NCI-H2029 treated with DMSO at 0.1 percent for 48 hours (cell line): ENCODE results near the gene SYNGAP1.

Experiments used
- DNase-seq: peaks from one replicate; lab custom pipeline; 2025; lab: John Stamatoyannopoulos, UW

SYNGAP1 gene

DNA sequence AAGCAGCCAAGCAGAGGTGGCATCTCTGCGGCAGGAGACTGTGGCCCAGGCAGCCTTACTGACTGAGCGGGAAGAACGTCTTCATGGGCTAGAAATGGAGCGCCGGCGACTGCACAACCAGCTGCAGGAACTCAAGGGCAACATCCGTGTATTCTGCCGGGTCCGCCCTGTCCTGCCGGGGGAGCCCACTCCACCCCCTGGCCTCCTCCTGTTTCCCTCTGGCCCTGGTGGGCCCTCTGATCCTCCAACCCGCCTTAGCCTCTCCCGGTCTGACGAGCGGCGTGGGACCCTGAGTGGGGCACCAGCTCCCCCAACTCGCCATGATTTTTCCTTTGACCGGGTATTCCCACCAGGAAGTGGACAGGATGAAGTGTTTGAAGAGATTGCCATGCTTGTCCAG lies 15.0 kb upstream of the SYNGAP1 start:
- DNase-seq = no peak

DNA sequence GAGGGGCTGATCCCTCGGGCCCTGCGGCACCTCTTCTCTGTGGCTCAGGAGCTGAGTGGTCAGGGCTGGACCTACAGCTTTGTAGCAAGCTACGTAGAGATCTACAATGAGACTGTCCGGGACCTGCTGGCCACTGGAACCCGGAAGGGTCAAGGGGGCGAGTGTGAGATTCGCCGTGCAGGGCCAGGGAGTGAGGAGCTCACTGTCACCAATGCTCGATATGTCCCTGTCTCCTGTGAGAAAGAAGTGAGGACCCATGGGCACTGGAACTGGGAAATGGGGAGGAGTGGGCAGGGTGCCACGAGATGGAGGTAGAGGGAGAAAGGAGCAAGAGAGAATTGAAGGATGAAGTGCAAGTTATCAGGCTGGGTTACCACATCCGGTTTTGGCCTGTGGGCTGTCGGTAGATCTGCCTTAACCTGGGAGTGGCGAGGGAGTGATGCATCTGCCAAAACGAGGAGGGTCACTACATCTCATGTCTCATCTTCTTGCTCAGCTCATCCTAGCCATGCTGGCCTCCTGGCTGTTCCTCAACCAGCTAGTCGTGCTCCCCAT lies 14.4 kb upstream of the SYNGAP1 start:
- DNase-seq = no peak

DNA sequence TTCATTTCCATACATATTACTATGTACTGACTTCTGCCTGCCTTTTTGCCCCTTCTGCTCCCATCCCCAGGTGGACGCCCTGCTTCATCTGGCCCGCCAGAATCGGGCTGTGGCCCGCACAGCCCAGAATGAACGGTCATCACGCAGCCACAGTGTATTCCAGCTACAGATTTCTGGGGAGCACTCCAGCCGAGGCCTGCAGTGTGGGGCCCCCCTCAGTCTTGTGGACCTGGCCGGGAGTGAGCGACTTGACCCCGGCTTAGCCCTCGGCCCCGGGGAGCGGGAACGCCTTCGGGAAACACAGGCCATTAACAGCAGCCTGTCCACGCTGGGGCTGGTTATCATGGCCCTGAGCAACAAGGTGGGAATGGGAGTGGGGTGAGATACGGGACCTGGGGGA lies 13.7 kb upstream of the SYNGAP1 start:
- no peak for DNase-seq

DNA sequence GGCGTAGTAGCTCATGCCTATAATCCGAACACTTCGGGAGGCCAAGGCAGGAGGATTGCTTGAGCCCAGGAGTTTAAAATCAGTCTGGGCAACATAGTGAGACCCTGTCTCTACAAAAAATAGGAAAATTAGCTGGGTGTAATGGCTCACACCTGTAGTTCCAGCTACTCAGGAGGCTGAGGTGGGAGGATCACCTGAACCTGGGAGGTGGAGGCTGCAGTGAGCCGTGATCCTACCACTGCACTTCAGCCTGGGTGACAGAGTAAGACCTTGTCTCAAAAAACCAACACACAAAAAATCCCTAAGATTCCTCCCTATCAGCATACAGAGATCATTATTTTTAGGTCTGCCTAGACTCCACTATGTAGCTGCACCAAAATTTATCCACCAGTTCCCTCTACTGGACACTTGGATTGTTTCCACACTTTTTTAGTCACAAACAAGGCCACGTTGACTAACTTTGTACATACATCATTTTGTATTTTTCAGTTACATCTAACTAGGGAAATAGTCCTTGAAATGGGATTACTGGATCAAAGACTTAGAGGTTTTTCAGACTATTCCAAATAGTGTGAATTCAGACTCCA lies 12.6 kb upstream of the SYNGAP1 start:
- no peak for DNase-seq

DNA sequence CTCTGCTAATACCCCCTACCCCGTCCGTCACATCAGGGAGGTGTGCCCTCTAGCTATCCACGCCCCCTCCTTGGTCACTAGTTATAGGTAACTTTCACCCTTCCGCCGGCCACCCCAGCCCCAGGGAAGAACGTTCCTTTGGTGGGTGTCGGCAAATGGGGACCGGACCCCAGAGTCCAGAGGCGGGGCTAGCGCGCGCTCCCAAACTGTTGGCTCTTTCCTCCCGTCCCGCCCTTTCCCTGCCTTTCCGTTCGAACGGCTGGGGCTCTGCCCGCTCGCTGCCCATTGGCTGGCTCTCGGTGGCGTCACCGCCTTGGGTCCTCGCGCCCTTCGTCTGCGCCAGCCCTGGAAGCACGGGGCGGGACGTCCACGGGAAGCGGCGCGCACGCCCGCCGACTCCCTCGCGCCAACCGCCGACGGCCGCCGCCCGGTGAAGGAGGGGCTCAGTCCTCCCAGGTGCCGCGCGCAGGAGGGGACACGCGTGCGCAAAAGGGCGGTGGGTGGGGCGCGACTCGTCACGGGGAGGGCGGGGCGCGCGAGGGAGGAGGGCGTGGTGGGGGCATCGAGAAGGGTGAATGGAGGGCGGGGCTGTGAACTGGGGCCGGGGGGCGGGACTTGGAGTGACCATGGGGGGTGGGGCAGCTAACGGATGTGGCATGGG lies 9.7 kb upstream of the SYNGAP1 start:
- peak; percentile 93 for DNase-seq

DNA sequence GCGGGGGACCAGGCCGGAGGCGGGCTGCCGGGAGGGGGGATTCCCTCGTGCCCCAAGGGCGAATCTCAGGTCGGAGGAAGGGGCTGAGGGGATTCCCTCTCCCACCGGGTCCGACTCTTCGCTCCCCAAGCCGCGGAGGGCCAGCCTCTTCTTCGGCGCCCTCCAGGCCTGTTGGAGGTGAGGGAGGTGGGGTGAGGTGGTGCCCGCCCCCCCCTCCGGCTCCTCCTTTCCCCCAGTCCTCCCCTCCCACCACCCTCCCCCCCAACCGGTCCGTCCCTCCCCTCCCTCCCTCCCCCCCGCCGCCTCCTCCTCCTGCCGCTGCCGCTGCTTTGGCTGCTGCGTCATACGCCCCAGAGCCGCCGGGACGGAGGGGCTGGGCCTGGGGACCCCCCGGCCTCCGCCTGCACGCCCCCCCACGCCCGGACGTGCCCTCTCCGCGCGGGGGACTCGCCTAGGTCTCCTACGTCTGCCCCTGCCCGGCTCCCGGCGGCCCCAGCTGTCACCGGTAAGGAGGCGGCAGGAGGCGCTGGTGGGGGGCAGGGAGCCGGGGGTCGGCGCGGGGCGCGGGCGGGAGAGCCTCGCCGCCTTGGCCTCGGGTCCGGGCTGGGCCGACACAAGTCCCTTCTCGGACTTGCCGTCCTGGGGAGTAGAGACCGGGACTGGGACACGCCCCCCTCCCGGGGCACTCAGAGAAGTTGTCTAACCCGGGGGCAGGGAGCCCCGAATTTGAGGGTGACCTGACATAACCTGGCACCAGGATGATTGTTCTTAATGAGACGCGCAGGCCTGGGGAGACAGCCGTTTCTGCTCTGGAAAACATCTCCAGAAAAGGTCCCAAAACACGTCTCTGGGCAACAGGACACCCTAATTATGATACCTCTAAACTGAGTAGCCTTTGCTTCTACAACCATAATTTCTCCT lies 8.9 kb upstream of the SYNGAP1 start, which contains the start of gene PHF1:
Gene PHF1 (plus strand): TSS at position 304 of the 921 bp plus-strand sequence. CDS start 1,250 bp downstream, outside the sequence.
- no peak for DNase-seq

DNA sequence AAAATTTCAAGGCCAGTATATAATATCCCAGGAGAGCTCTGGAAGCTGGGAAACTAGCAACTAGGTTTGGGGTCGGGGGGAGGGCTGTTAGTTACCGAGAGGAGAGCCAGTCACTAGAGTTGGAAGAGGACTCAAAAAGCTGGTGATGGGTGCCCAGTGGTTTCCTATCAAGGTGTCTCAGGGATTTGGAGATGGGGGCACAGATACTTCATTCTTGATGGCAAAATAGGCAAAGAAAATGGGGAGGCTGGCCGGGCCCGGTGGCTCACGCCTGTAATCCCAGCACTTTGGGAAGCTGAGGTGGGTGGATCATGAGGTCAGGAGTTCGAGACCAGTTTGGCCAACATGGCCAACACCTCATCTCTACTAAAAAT lies 8.2 kb upstream of the SYNGAP1 start:
- no peak for DNase-seq

DNA sequence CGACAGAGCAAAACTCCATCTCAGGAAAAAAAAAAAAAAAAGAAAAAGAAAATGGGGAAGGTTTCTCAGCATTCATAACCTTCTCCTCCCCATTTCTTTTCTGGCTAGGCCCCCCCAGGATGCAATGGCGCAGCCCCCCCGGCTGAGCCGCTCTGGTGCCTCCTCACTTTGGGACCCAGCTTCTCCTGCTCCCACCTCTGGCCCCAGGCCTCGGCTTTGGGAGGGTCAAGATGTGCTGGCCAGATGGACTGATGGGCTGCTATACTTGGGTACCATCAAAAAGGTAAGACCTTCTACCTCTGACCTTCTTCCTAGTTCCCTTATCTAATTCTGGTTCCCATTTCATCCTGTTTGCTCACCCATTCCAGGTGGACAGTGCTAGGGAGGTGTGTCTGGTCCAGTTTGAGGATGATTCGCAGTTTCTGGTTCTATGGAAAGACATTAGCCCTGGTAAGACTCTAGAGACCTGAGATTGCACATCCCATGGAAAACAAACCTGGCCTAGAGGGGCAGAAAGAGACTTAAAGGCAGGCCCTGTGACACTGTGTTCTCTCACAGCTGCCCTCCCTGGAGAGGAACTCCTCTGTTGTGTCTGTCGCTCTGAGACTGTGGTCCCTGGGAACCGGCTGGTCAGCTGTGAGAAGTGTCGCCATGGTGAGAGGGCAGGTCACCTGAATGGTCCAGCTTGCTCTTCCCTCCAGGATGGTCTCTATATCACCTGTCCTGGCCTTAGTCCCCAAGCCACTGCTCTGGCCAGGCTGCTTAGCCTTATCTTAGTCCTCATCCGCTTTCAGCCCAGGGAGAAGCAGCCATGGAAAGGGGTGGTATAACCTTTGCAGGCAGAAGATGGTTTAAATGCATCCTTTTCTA lies 7.5 kb upstream of the SYNGAP1 start:
- DNase-seq = no peak

DNA sequence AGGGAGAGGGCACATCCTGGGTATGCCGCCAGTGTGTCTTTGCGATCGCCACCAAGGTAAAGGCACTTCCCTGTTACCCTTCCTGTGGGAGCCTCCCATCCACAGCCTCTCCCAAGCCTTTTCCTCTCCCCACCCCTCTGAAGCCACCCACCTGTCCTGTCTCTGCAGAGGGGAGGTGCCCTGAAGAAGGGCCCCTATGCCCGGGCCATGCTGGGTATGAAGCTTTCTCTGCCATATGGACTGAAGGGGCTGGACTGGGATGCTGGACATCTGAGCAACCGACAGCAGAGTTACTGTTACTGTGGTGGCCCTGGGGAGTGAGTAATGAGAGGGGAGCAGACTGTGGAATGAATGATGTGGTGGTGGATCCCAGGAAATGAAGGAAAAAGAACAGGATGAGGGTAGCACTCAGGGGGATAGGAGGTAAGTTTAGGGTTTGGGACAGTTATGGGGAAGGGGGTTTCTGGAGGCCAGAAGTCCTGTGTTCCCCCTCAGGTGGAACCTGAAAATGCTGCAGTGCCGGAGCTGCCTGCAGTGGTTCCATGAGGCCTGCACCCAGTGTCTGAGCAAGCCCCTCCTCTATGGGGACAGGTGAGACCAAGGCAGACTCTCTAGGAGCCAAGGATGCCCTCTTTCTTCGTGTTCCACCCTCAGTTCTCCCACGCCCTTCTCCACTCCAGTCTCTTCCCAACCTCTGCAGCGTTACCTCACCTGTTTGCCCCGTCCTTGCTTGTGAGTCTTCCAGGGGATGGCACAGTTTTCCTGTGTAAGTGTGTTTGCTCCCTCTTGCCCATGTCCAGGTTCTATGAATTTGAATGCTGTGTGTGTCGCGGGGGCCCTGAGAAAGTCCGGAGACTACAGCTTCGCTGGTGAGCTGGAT lies 6.4 kb upstream of the SYNGAP1 start:
- no peak for DNase-seq

DNA sequence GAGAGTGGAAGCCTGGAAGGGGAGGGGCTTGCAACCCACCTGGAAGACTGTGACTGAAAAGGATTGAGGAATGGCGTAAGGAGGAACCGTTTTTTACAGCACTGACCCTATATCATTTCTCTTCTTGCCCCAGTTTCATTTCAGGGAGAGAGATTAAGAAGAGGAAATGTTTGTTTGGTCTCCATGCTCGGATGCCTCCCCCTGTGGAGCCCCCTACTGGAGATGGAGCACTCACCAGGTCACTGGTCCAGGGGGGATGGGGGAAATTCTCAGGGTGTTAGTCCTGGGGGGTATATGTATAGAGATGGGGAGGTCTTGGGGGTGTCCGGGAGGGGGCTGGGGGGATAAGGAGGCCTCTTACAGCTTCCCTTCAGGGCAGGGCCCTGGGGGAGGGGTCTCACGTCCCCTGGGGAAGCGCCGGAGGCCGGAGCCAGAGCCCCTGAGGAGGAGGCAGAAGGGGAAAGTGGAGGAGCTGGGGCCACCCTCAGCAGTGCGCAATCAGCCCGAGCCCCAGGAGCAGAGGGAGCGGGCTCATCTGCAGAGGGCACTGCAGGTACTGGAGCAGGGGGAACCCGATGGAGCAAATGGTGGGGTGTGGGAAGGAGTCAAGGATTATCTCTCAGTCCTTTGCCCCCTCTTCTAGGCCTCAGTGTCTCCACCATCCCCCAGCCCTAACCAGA lies 5.1 kb upstream of the SYNGAP1 start:
- no peak for DNase-seq

DNA sequence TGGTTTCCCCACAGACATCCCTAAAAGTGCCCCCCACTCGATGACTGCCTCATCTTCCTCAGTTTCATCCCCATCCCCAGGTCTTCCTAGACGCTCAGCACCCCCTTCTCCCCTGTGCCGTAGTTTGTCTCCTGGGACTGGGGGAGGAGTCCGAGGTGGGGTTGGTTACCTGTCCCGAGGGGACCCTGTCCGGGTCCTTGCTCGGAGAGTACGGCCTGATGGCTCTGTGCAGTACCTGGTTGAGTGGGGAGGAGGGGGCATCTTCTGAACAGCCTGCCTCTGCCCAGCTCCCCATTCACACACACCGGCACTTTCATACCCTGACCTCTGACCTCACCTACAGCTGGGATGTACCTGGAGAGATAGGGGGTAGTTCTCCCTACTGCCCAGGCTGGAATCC lies 4.0 kb upstream of the SYNGAP1 start:
- DNase-seq = no peak

DNA sequence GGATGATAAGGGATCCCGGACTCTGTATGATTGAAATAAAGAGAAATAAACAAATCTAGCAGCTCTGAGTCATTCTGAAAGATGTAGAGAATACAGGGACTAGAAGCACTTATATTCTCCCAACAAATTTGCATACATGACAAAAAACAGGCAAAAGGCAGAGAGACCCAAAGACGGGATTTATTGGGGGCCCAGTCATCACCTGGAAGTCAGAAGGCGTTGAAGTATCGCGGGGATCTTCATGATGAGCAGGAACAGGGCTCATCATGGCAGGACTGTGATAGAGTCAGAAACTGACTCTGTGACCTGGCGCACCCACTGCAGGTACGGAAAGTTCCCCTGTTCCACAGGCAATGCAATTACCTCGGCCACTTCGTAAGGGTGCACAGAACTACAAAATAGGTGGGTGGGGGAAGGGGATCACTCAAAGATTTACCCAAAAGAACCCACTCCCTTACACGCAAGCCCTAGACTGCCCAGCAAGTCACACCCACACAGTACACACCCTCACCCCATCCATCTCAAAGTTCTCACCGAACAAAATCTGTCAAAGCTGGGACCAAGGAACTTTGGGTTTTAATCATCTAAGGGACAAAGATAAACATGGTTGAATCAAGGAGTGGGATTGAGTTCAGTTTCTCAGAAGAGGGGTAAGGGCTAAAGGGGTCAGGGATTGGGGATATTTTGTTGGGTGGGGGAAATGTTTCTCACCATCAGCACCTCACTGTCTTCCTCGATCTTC lies 3.3 kb upstream of the SYNGAP1 start:
- DNase-seq = no peak

DNA sequence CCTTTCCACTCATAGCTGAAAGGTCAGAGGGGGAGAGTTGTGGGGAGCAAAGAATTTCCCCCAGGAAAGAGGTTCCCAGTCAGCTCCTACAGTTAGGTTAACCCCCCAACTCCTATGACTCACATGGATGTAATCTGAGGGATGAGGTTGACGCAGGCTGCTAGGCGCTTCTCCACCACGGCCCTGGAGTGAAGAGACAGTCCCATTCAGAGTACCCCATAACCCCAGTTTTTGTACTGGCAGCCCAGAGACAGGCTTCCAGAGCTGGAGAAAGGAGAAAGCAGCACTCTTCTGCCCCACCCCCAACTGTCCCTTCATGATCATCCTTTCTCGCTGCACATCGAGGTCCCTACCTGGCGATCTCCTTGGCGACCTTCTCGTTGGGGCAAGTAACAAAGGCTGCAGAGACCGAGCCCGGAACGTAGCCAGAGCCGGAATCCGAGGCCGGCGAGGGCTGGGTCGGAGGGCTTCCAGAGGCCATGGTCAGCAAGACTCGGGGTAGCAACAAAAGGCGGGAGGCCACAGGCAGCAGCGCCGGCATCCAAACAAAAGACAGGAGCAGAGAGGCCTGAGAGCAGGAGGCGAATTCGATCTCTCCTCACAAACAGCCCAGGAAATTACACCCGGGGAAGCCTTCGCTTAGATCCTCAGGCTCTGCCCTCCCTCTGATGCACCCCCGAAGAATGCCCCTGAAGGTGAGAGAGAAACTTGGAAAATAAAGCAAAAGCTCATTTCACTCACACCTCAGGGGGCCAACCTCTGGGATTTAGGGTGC lies 2.5 kb upstream of the SYNGAP1 start:
- DNase-seq = no peak

DNA sequence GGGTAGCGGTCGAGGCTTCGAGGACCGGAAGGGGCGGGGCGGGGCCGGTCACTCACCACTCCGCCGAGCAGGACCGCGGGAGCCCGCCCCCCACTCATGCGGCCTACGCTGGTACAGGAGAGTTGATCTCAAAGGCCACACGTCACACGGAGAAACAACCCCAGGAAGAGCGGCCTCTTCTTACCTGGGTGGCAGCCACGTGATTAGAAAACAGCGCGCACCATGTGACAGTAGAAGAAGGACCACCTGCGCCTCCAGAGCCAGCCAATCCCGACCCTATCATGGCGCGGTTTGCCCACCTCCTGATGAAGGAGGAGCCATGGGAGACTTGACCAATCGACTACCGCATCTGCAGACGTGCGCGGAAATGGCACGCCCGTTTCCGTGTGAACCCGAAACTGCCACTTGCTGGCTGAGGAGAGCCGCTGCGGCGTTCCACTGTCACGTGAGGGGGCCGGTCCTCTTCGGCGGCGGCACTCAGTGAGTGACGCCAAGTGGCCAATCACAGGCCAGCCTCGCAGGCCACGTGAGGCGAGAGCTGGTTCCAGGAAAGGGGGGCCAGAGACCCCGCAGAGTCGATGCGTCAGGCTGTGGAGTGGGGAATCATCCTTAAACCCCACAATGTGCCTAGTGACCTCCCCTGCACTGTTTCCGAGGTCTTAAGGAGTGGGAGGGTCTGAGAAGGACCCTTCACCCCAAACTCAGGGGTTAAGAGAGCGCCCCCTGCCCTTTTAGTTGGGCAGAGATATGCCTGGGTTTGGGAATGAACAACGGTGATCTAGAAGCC lies 1.8 kb upstream of the SYNGAP1 start, which contains the start of gene CUTA:
Gene CUTA (minus strand): TSS at position 205 of the 787 bp plus-strand sequence. CDS start 107 bp downstream, at position 98.
- DNase-seq = peak; percentile 97

DNA sequence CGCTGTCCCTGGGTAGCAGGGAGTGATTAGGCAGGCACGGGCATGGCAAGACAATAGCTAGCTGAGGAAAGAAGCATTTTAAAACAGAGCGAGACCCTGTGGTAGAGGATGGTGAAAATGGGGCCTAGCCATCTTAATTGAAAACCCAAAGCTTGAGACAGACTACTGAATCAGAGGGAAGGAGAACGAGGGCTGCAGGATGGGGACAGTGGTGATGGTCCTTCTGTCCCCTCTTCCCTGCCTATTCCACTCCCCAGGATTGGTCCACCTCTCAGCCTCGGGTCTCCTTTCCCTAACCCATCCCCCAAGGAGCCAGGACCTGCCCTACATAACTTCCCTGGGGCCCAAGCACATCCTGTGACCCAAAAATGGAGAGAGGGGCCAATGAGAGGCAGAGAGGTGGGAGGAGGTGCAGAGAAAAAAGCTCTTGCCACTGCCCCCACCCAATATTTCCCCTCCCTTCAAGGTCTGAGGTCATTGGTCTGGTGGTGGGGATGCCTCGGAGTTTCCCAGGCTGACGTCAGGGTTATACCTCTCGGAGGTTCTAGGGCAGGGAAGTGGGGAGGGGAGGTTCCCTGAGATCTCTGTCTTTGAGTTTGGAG lies 1.1 kb upstream of the SYNGAP1 start:
- DNase-seq = no peak

DNA sequence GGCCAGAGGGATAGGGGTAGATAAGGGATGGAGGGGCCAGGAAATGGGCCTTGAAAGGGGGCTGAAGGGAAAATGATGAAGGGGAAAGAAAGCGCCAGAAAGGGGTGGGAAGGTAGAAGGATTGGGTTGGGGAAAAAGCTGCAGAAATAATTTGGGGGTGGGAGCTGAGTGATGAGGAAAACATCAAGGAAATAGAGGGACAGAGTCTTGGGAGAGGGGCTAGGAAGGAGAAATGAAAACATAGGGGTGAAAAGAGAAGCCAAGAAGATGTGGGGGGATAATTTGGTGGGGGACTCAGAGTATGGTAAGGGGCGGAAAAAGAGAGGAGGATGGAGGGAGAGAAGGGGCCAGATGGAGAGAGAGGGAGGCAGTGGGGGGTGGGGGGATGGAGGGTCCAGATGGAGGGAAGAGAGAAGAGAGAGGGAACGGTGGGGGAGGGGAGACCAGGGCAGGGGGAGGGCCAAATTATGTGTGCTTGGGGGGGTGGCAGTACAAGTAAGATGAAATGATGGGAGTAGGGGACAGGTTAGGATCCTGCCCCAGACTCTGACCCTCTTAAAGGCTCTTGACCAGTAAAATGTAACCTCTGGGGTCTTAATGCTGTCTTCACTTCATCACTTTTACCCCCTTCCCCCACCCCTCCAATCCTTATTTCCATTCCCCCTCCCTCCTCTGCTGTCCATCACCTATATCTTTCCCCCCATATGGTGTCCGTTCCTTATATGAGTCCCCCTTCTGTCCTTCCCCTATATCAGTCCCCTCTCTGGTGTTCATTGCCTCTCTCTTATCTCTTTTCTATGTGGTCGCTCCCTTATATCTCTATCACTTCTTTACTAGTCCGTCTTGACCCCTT lies 852 bp downstream of the SYNGAP1 start:
- no peak for DNase-seq
